Right atrium auricular region (tissue), 2 donors: Measurements from ENCODE around the gene DDX31. TPM values are rescaled to one million over a fixed set of nuclear protein-coding genes. Genes with fewer than 3 reads are reported as not detected.

Experiments
- DNase-seq: peaks from one replicate; pipeline ENCODE4 v3.0.0-alpha.2; 2019; ENCODE audit warnings: low spot score
- H3K27ac ChIP-seq, 2 donors: fragments of 200-600 bp; sonication (generic); 1 replicate in 1 of 2; 2 replicates in 1 of 2; pipeline ENCODE4 v1.5.1; 2016 to 2019
- H3K27me3 ChIP-seq, 2 donors: fragments of 200-600 bp; sonication (generic); one replicate each; pipeline versions ENCODE4 v1.5.1 to v1.6.0; 2017 to 2019
- H3K36me3 ChIP-seq: fragments of 200-600 bp; sonication (generic); one replicate; pipeline ENCODE4 v1.5.1; 2016
- H3K4me1 ChIP-seq, 2 donors: fragments of 200-600 bp; sonication (generic); one replicate each; pipeline versions ENCODE4 v1.5.1 to v1.6.0; 2017 to 2019
- H3K4me3 ChIP-seq, 2 donors: fragments of 200-600 bp; sonication (generic); 1 replicate in 1 of 2; 2 replicates in 1 of 2; pipeline ENCODE4 v1.5.1; 2017 to 2019; ENCODE audit warnings: mild to moderate bottlenecking in 1 of 2, moderate library complexity in 1 of 2
- H3K9me3 ChIP-seq, 2 donors: fragments of 200-600 bp; sonication (generic); one replicate each; pipeline ENCODE4 v1.5.1; 2019
- CTCF ChIP-seq, 2 donors: fragments of 200-600 bp; sonication (generic); IDR thresholded peaks; one replicate each; pipeline ENCODE4 v1.5.1; 2019; ENCODE audit warnings: antibody characterized with exemption in 2 of 2
- total RNA-seq, 2 donors: library from RNA; depleted of rRNA; stranded (reverse); fragments of >200 nt; gene quantifications; one replicate each; pipeline ENCODE4 v1.1.0, GENCODE V29; 2016

DDX31 gene
- total RNA-seq, 2 donors from 2014 or later, result 4.6 to 6.0 TPM

DNA sequence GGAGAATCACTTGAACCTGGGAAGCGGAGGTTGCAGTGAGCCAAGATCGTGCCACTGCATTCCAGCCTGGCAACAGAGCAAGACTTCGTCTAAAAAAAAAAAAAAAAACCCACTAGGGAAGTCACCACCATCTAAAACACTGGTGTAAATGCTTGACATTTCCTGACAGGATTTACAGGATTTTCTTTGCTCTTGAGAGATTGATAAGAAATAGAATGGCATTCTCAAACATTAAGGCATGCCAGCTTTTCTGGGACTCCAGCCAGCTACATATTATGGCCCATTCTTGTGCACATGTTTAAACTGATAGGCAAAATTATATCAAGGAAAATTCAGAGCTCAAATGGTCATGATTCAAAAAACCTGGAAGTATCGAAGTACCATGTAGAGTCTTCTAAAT is 29.2 kb upstream of the DDX31 start:
- Histone ChIP-seq H3K27ac (no peak overlapping the region), H3K4me3 (no peak overlapping the region), H3K9me3 (peaks cover 0 to 20% of the 10 kb centered on the region in 2 donors), H3K36me3 (no peaks in the 10 kb centered on the region), H3K4me1 (no peaks in the 10 kb centered on the region), H3K27me3 (no peaks in the 10 kb centered on the region)
- DNase-seq, result no peak
- no peak for TF ChIP-seq CTCF (IDR thresholded peaks at IDR 0.05)

GRCh38 chr9:132697230-132697629 is 27.4 kb upstream of the DDX31 start:
- Histone ChIP-seq H3K27me3 (no peaks in the 10 kb centered on the region), H3K9me3 (peaks cover 0 to 20% of the 10 kb centered on the region in 2 donors), H3K27ac (no peak overlapping the region), H3K36me3 (no peaks in the 10 kb centered on the region), H3K4me3 (no peak overlapping the region), H3K4me1 (no peaks in the 10 kb centered on the region)
- DNase-seq, result no peak
- no peak for TF ChIP-seq CTCF (IDR thresholded peaks at IDR 0.05)

GRCh38 chr9:132694144-132694543 is 24.4 kb upstream of the DDX31 start:
- TF ChIP-seq CTCF (IDR thresholded peaks at IDR 0.05), result no peak
- H3K9me3 ChIP-seq, result peaks cover 0 to 20% of the 10 kb centered on the region in 2 donors
- no peak for DNase-seq
- H3K4me1 ChIP-seq, result no peaks in the 10 kb centered on the region
- no peaks in the 10 kb centered on the region for H3K27me3 ChIP-seq
- H3K36me3 ChIP-seq, result peaks cover 11% of the 10 kb centered on the region
- H3K4me3 ChIP-seq, result no peak overlapping the region
- no peak overlapping the region for H3K27ac ChIP-seq

- DNase-seq, result no peak
- Histone ChIP-seq H3K27me3 (no peaks in the 10 kb centered on the region), H3K36me3 (peaks cover 34% of the 10 kb centered on the region), H3K27ac (no peak overlapping the region), H3K4me3 (no peak overlapping the region), H3K4me1 (no peaks in the 10 kb centered on the region), H3K9me3 (no peaks in the 10 kb centered on the region)
- TF ChIP-seq CTCF (IDR thresholded peaks at IDR 0.05), result no peak
These were observed 20.9 kb upstream of the DDX31 start for GRCh38 chr9:132690696-132691095.

DNA sequence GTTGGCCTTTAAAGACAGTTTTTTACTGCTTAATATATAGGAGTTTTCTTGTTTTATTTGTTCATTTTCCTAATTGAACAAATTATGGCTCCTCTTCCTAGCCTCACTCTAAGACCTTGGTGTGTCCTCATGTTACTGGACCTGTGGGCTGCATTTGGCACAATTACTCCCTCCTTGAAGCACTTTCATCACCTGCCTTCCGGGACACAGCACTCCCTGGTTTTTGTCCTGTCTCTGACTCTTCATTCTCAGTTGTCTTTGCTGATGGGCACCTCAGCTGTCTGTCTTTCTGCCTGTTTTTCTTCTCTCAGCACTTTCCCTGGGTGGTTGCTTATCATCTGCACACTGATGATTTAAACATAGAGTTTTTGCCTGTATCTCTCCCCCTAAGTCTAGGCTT is 14.1 kb upstream of the DDX31 start:
- DNase-seq, result no peak
- H3K36me3 ChIP-seq, result peaks cover 52% of the 10 kb centered on the region
- no peak overlapping the region for H3K27ac ChIP-seq

More for the DNA sequence above, 14.1 kb upstream of the DDX31 start:
- Histone ChIP-seq H3K4me1 (no peaks in the 10 kb centered on the region), H3K27me3 (no peaks in the 10 kb centered on the region), H3K4me3 (no peak overlapping the region), H3K9me3 (no peaks in the 10 kb centered on the region)
- TF ChIP-seq CTCF (IDR thresholded peaks at IDR 0.05), result no peak
